Mesothelial cell of epicardium (in vitro differentiated cells): ENCODE results near the gene CFAP251. TPM values are rescaled to one million over a fixed set of nuclear protein-coding genes. Genes with fewer than 3 reads are reported as not detected.
A peak's percentile ranks its signal among the peaks of the same experiment; 100 is the strongest.
"Not testable (repeated sequence)": the region's sequence is repeated elsewhere in the genome, so short reads cannot be mapped to it uniquely, and the experiment has no call there.

Experiments used
- DNase-seq, 2 experiments: peaks; one replicate each; pipeline ENCODE4 v3.0.0; 2021; ENCODE audit warnings: low spot score in 2 of 2; ENCODE audit not compliant: unreplicated experiment in 2 of 2
- H3K27ac Mint-ChIP-seq: 2 replicates; pipeline ENCODE4 v1.8.0; 2021; ENCODE audit warnings: mixed read lengths
- H3K27me3 Mint-ChIP-seq: 2 replicates; pipeline ENCODE4 v1.8.0; 2021; ENCODE audit warnings: low read depth, mixed read lengths
- H3K36me3 Mint-ChIP-seq: 2 replicates; pipeline ENCODE4 v1.8.0; 2021; ENCODE audit warnings: mixed read lengths
- H3K4me1 Mint-ChIP-seq: 2 replicates; pipeline ENCODE4 v1.8.0; 2021; ENCODE audit warnings: mixed read lengths
- H3K4me3 Mint-ChIP-seq: 2 replicates; pipeline ENCODE4 v1.8.0; 2021; ENCODE audit warnings: mild to moderate bottlenecking, moderate library complexity, mixed read lengths
- H3K9me3 Mint-ChIP-seq: 2 replicates; pipeline ENCODE4 v1.8.0; 2021; ENCODE audit warnings: mixed read lengths
- total RNA-seq: library from RNA; stranded (reverse); gene quantifications from 3 replicates; pipeline ENCODE4 v1.2.1, GENCODE V29; 2021
- TF ChIP-seq, protein P1 (sequence below): fragments of 200-600 bp; sonication (generic); IDR thresholded peaks from one replicate; pipeline ENCODE4 v1.5.0; 2021; ENCODE audit warnings: antibody characterized with exemption; ENCODE audit not compliant: unreplicated experiment

The CFAP251 gene, protein sequence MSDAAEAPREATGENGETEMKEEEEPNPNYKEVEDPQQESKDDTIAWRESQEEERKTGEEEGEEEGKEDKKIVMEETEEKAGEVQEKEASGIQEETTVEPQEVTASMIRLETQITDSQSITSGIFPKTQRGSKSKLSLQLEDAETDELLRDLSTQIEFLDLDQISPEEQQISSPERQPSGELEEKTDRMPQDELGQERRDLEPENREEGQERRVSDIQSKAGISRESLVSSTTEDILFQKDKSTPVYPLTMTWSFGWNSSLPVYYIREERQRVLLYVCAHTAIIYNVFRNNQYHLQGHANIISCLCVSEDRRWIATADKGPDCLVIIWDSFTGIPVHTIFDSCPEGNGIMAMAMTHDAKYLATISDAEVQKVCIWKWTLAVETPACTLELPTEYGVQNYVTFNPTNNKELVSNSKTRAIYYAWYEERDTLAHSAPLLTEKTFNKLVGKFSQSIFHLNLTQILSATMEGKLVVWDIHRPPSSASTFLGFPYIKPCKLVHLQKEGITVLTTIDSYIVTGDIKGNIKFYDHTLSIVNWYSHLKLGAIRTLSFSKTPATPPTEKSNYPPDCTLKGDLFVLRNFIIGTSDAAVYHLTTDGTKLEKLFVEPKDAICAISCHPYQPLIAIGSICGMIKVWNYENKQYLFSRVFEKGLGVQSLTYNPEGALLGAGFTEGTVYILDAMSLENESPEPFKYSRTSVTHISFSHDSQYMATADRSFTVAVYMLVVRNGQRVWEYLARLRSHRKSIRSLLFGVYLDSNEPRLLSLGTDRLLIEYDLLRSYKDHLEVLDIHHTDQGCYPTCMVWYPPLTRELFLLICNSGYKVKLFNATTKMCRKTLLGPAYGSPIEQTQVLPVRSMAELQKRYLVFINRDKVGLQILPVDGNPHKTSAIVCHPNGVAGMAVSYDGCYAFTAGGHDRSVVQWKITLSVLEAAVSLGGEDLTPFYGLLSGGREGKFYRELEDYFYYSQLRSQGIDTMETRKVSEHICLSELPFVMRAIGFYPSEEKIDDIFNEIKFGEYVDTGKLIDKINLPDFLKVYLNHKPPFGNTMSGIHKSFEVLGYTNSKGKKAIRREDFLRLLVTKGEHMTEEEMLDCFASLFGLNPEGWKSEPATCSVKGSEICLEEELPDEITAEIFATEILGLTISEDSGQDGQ
- total RNA-seq = 6.6 to 6.9 TPM (median 6.6 TPM) in 3 replicates

DNA sequence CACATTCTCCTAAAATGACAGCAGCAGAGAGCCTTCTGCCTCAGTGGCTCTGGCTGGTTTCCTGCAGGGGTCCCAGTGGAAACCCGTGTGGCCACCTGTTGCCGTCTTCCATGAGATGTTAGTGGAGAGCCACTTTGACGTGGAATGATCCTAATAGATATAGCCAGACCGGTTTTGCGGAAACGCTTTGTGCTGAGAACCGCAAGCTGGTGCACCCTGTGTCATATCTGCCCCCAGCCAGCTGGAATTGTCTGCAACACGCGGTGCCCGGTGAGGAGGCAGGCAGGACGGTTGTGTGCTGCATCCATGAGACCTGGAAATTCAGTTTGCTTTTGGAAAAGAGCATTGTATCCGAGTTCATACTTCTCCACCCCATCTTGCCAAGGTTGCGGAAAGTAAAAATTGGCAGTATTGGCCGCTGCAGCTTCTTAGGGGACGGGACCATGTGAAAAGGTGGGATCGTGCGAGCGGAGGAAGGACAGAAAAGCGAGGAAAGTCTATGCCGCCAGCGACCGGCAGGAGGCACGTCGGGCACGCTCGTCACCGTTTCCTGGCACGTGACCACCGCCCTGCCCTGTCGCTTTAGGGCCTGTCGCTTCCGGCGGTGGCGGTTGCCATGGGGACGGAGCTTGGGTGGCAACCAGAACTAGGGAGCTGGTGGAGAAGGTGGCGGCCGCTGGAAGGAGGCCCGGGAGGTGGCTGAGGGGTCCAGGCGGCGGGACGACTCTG, at the start of gene CFAP251:
TSS of gene CFAP251 (plus strand) at position 643 of the 729 bp plus-strand sequence. CDS start 2,714 bp downstream, outside the sequence.
- Mint-ChIP-seq H3K27ac (peak within 1 kb of the TSS; percentile 53), H3K4me3 (peak within 1 kb of the TSS; percentile 61), H3K4me1 (peaks cover 5% of the 10 kb centered on the region), H3K9me3 (no peaks in the 10 kb centered on the region), H3K36me3 (peaks cover 8% of the 10 kb centered on the region), H3K27me3 (no peaks in the 10 kb centered on the region)
- peak; percentile 78 to 86 for DNase-seq
- TF ChIP-seq, protein P1, sequence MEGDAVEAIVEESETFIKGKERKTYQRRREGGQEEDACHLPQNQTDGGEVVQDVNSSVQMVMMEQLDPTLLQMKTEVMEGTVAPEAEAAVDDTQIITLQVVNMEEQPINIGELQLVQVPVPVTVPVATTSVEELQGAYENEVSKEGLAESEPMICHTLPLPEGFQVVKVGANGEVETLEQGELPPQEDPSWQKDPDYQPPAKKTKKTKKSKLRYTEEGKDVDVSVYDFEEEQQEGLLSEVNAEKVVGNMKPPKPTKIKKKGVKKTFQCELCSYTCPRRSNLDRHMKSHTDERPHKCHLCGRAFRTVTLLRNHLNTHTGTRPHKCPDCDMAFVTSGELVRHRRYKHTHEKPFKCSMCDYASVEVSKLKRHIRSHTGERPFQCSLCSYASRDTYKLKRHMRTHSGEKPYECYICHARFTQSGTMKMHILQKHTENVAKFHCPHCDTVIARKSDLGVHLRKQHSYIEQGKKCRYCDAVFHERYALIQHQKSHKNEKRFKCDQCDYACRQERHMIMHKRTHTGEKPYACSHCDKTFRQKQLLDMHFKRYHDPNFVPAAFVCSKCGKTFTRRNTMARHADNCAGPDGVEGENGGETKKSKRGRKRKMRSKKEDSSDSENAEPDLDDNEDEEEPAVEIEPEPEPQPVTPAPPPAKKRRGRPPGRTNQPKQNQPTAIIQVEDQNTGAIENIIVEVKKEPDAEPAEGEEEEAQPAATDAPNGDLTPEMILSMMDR = peak; percentile 67

DNA sequence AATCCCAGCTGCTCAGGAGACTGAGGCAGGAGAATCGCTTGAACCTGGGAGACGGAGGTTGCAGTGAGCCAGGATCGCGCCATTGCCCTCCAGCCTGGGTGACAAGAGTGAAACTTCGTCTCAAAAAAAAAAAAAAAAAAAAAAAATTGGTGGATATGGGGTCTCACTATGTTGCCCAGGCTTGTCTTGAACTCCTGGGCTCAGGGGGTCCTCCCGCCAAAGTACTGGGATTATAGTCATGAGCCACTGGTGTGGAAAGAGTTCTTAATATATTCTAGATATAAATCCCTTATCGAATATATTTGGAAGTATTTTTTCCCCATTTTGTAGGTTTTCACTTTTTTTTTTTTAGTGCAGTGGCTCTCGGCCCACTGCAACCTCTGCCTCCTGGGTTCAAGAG, 49.2 kb upstream of the CFAP251 start:
- DNase-seq, H3K9me3 Mint-ChIP-seq, H3K4me3 Mint-ChIP-seq, H3K27ac Mint-ChIP-seq, H3K36me3 Mint-ChIP-seq, H3K27me3 Mint-ChIP-seq, H3K4me1 Mint-ChIP-seq: not testable (repeated sequence)

DNA sequence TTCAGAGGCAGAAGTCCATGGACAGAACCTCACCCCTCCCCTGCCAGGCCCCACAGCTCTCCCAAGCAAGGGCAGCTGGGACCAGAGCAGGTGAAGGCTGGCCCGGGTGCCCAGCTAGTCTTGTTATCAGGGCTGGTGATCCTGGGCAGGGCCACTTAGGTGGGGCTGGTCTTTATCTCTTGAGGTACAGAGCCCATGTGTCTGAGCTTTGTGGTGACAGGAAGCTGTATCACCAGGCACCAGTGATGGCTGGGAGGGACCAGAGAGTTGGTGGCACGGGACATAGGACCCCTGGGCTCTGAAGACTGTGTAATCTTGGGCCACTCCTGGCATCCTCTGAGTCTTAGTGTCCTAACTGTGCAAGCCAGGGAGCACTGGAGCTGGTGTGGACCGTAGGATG, 46.9 kb upstream of the CFAP251 start:
- Mint-ChIP-seq H3K4me3 (no peak overlapping the region), H3K27me3 (no peaks in the 10 kb centered on the region), H3K9me3 (no peaks in the 10 kb centered on the region), H3K36me3 (no peaks in the 10 kb centered on the region), H3K4me1 (peaks cover 6% of the 10 kb centered on the region), H3K27ac (no peak overlapping the region)
- DNase-seq = no peak
- TF ChIP-seq, protein P1 = no peak

DNA sequence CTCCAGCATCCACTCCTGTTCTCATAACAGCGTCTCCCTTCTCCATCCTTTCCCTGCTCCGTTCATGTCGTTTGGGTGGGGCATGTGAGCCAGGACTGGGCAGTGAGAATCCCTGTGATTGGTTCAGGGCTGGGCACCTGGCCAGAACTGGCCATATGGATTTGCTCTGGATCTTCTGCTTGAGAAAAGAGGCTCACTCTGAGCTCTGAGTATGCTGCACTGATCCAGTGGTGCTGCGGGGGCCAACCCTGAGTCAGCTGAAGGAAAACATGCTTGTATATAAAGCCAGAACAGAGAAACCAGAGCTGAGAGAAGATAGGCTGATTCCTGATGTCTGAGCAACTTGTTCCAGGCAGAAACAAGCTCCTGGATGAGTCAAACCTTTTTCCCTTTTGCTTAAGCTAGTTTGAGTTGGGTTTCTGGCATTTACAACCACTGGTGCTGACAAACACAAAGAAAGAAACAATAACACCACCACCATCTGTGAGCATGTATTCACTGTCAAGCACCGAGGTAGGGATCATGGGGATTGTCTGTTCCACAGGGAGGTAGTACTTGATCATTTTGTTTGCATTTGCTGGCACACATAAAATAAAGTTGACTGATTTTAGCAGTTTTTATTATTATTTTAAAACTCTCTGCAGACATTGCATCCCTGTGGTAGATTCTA, 45.7 kb upstream of the CFAP251 start:
- Mint-ChIP-seq H3K27me3 (no peaks in the 10 kb centered on the region), H3K36me3 (no peaks in the 10 kb centered on the region), H3K4me3 (no peak overlapping the region), H3K9me3 (no peaks in the 10 kb centered on the region), H3K4me1 (peaks cover 6% of the 10 kb centered on the region), H3K27ac (peak overlapping the region; percentile 86)
- peak; percentile 41 to 61 for DNase-seq
- TF ChIP-seq, protein P1 = no peak

DNA sequence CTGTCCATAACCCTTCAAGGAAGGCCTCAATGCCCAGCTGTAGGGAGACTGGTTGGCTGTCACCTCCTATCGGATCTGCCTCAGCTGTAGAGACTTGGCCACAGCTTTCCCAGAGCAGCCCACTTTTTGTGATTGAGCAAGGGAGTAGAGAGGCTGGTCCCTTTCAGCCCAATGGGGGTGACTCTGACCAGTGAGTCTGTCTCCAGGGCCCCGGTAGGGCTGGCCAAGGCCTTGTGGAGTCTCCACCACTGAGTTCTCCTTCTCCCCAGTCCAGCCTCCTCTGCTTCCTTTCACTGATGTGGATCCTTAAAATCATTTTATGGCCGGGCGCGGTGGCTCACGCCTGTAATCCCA, 45.2 kb upstream of the CFAP251 start:
- H3K4me1 Mint-ChIP-seq = peaks cover 6% of the 10 kb centered on the region
- no peaks in the 10 kb centered on the region for H3K9me3 Mint-ChIP-seq
- no peak for DNase-seq
- TF ChIP-seq, protein P1 = no peak
- no peak overlapping the region for H3K4me3 Mint-ChIP-seq
- no peaks in the 10 kb centered on the region for H3K36me3 Mint-ChIP-seq
- peak overlapping the region; percentile 16 for H3K27ac Mint-ChIP-seq
- no peaks in the 10 kb centered on the region for H3K27me3 Mint-ChIP-seq
